Tibial nerve (tissue), 3 donors: ENCODE results near the gene C16orf95.

Experiments
- CTCF ChIP-seq, 5 experiments: fragments of 200-600 bp in 3 of 5; fragments of 450-650 bp in 2 of 5; sonication (generic) in 3 of 5; IDR thresholded peaks; one replicate each; pipeline ENCODE4 v1.5.1; 2016 to 2019; ENCODE audit warnings: antibody characterized with exemption in 5 of 5, mild to moderate bottlenecking in 3 of 5, moderate library complexity in 2 of 5
- POLR2A ChIP-seq, 2 donors: fragments of 450-650 bp; IDR thresholded peaks; one replicate each; pipeline ENCODE4 v1.6.1; 2017; ENCODE audit warnings: antibody characterized with exemption in 2 of 2, mild to moderate bottlenecking in 2 of 2, moderate library complexity in 2 of 2

- no peak for TF ChIP-seq CTCF (IDR thresholded peaks at IDR 0.05)
- TF ChIP-seq POLR2A (IDR thresholded peaks at IDR 0.05): no peak
Measured at GRCh38 chr16:87342504-87342903, 25.3 kb upstream of the C16orf95 start.
